Astrocyte (in vitro differentiated cells and primary cell): Measurements from ENCODE around the gene MYOZ2. TPM values are rescaled to one million over a fixed set of nuclear protein-coding genes. Genes with fewer than 3 reads are reported as not detected.

Source experiments
- DNase-seq: peaks from one replicate; pipeline ENCODE4 v3.0.0-alpha.2; 2010; ENCODE audit warnings: low read depth
- FAIRE-seq: peaks from 2 replicates; lab custom pipeline; 2011; peaks lifted over from hg19 to GRCh38; lab: Jason Lieb, UNC
- H2AFZ ChIP-seq: 2 replicates; pipeline ENCODE4 v1.6.0; 2012; ENCODE audit warnings: low read depth, low read length, inconsistent platforms
- H3K27ac ChIP-seq: 2 replicates; pipeline ENCODE4 v1.5.1; 2011; ENCODE audit warnings: low read depth, low read length, inconsistent platforms
- H3K27me3 ChIP-seq: 2 replicates; pipeline ENCODE4 v1.6.0; 2011; ENCODE audit warnings: low read length, inconsistent platforms; ENCODE audit not compliant: insufficient read depth
- H3K36me3 ChIP-seq: 2 replicates; pipeline ENCODE4 v1.5.1; 2011; ENCODE audit warnings: low read length, inconsistent platforms; ENCODE audit not compliant: insufficient read depth
- H3K4me1 ChIP-seq: 2 replicates; pipeline ENCODE4 v1.5.1; 2011; ENCODE audit warnings: low read length, inconsistent platforms; ENCODE audit not compliant: insufficient read depth
- H3K4me2 ChIP-seq: 2 replicates; pipeline ENCODE4 v1.6.0; 2012; ENCODE audit warnings: low read length, inconsistent platforms
- H3K4me3 ChIP-seq: 2 replicates; pipeline ENCODE4 v1.5.1; 2011; ENCODE audit warnings: low read depth, mild to moderate bottlenecking, low read length, inconsistent platforms; ENCODE audit not compliant: insufficient read depth
- H3K79me2 ChIP-seq: 2 replicates; pipeline ENCODE4 v1.6.0; 2012; ENCODE audit warnings: mild to moderate bottlenecking, low read length, inconsistent platforms; ENCODE audit not compliant: insufficient read depth
- H3K9ac ChIP-seq: 2 replicates; pipeline ENCODE4 v1.6.0; 2012; ENCODE audit warnings: mild to moderate bottlenecking, low read length, inconsistent platforms
- H3K9me3 ChIP-seq: 2 replicates; pipeline ENCODE4 v1.5.1; 2012; ENCODE audit warnings: low read depth, mild to moderate bottlenecking, low read length, inconsistent platforms; ENCODE audit not compliant: insufficient read depth
- H4K20me1 ChIP-seq: 2 replicates; pipeline ENCODE4 v1.6.0; 2012; ENCODE audit warnings: low read length, inconsistent platforms; ENCODE audit not compliant: insufficient read depth
- H3K27ac Mint-ChIP-seq: one replicate; pipeline ENCODE4 v1.8.0; 2021; ENCODE audit warnings: mild to moderate bottlenecking, mixed read lengths; ENCODE audit not compliant: unreplicated experiment
- H3K27me3 Mint-ChIP-seq: one replicate; pipeline ENCODE4 v1.8.0; 2021; ENCODE audit warnings: low read depth, mixed read lengths; ENCODE audit not compliant: unreplicated experiment
- H3K36me3 Mint-ChIP-seq: one replicate; pipeline ENCODE4 v1.8.0; 2021; ENCODE audit warnings: low read depth, mixed read lengths; ENCODE audit not compliant: unreplicated experiment
- H3K4me1 Mint-ChIP-seq: one replicate; pipeline ENCODE4 v1.8.0; 2021; ENCODE audit warnings: low read depth, mixed read lengths; ENCODE audit not compliant: unreplicated experiment
- H3K4me3 Mint-ChIP-seq: one replicate; pipeline ENCODE4 v1.8.0; 2021; ENCODE audit warnings: mild to moderate bottlenecking, moderate library complexity, mixed read lengths; ENCODE audit not compliant: unreplicated experiment
- H3K9me3 Mint-ChIP-seq: one replicate; pipeline ENCODE4 v1.8.0; 2021; ENCODE audit warnings: mild to moderate bottlenecking, mixed read lengths; ENCODE audit not compliant: unreplicated experiment
- EZH2 ChIP-seq: IDR thresholded peaks from 2 replicates; pipeline ENCODE4 v1.6.1; 2012; ENCODE audit warnings: mild to moderate bottlenecking, low read length, inconsistent platforms; ENCODE audit not compliant: insufficient read depth
- total RNA-seq: library from RNA; stranded (reverse); gene quantifications from 2 replicates; pipeline ENCODE4 v1.2.1, GENCODE V29; 2021
- TF ChIP-seq, protein P1 (sequence below): IDR thresholded peaks from 2 replicates; pipeline ENCODE4 v1.5.1; 2011; ENCODE audit warnings: low read depth, mild to moderate bottlenecking, inconsistent platforms, low read length, moderate library complexity; ENCODE audit not compliant: insufficient read depth

The MYOZ2 gene
- total RNA-seq, 1 donor from 2014 or later = 1.1 TPM

GRCh38 chr4:119179011-119179410 lies 43.4 kb downstream of the MYOZ2 start:
- TF ChIP-seq, protein P1, sequence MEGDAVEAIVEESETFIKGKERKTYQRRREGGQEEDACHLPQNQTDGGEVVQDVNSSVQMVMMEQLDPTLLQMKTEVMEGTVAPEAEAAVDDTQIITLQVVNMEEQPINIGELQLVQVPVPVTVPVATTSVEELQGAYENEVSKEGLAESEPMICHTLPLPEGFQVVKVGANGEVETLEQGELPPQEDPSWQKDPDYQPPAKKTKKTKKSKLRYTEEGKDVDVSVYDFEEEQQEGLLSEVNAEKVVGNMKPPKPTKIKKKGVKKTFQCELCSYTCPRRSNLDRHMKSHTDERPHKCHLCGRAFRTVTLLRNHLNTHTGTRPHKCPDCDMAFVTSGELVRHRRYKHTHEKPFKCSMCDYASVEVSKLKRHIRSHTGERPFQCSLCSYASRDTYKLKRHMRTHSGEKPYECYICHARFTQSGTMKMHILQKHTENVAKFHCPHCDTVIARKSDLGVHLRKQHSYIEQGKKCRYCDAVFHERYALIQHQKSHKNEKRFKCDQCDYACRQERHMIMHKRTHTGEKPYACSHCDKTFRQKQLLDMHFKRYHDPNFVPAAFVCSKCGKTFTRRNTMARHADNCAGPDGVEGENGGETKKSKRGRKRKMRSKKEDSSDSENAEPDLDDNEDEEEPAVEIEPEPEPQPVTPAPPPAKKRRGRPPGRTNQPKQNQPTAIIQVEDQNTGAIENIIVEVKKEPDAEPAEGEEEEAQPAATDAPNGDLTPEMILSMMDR = no peak
- no peak for TF ChIP-seq EZH2
- Histone ChIP-seq H3K4me3 (no peak overlapping the region), H3K4me2 (no peak overlapping the region), H3K4me1 (no peaks in the 10 kb centered on the region), H3K79me2 (no peaks in the 10 kb centered on the region), H3K9ac (no peak overlapping the region), H3K9me3 (no peaks in the 10 kb centered on the region), H3K27ac (no peak overlapping the region), H4K20me1 (no peaks in the 10 kb centered on the region), H3K27me3 (no peaks in the 10 kb centered on the region), H3K36me3 (no peaks in the 10 kb centered on the region), H2AFZ (no peak overlapping the region)
- DNase-seq (no peak), FAIRE-seq (no peak)
- Mint-ChIP-seq H3K4me3 (no peak overlapping the region), H3K36me3 (no peaks in the 10 kb centered on the region), H3K27me3 (no peaks in the 10 kb centered on the region), H3K4me1 (no peaks in the 10 kb centered on the region), H3K27ac (no peak overlapping the region), H3K9me3 (peaks cover 3% of the 10 kb centered on the region)

DNA sequence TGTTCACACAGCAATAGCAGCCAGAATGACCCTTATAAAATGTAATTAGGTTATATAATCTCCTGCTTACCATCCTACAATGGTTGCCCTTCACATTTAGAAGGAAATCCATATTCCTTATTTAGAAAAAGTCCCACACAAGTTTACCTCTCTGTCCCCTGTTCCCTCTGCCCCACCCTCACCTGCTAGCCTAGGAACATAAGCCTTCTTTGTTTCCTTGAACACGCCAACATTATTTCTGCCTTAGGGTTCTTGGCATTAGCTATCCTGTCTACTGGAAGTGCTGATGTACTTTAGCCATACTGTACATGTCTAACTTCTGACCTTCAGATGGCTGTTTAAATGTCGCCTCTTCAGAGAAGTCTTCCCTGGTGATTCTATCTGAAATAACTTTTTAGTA lies 48.5 kb downstream of the MYOZ2 start:
- no peaks in the 10 kb centered on the region for H3K9me3 ChIP-seq
- H3K4me3 ChIP-seq = no peak overlapping the region
- H3K27me3 ChIP-seq = no peaks in the 10 kb centered on the region
- H2AFZ ChIP-seq = no peak overlapping the region
- H3K36me3 Mint-ChIP-seq = no peaks in the 10 kb centered on the region
- H3K9ac ChIP-seq = no peak overlapping the region
- FAIRE-seq (no peak), DNase-seq (no peak)
- no peaks in the 10 kb centered on the region for H3K4me1 Mint-ChIP-seq
- no peak overlapping the region for H3K4me2 ChIP-seq
- no peaks in the 10 kb centered on the region for H3K4me1 ChIP-seq
- TF ChIP-seq EZH2 = no peak
- TF ChIP-seq, protein P1 = no peak
- no peaks in the 10 kb centered on the region for H3K36me3 ChIP-seq
- H3K27ac Mint-ChIP-seq = no peak overlapping the region
- H4K20me1 ChIP-seq = no peaks in the 10 kb centered on the region
- no peaks in the 10 kb centered on the region for H3K79me2 ChIP-seq
- H3K27ac ChIP-seq = no peak overlapping the region
- H3K9me3 Mint-ChIP-seq = no peaks in the 10 kb centered on the region
- no peak overlapping the region for H3K4me3 Mint-ChIP-seq
- no peaks in the 10 kb centered on the region for H3K27me3 Mint-ChIP-seq

GRCh38 chr4:119189638-119190037 lies 54.0 kb downstream of the MYOZ2 start:
- no peak overlapping the region for H3K27ac ChIP-seq
- no peaks in the 10 kb centered on the region for H3K9me3 ChIP-seq
- H3K4me3 Mint-ChIP-seq = no peak overlapping the region
- no peak for TF ChIP-seq EZH2
- TF ChIP-seq, protein P1 = no peak
- H4K20me1 ChIP-seq = no peaks in the 10 kb centered on the region
- no peak overlapping the region for H2AFZ ChIP-seq
- no peaks in the 10 kb centered on the region for H3K36me3 Mint-ChIP-seq
- H3K4me3 ChIP-seq = no peak overlapping the region
- DNase-seq (no peak), FAIRE-seq (no peak)
- H3K9me3 Mint-ChIP-seq = no peaks in the 10 kb centered on the region
- no peaks in the 10 kb centered on the region for H3K4me1 ChIP-seq
- H3K36me3 ChIP-seq = no peaks in the 10 kb centered on the region
- H3K27ac Mint-ChIP-seq = no peak overlapping the region
- H3K4me1 Mint-ChIP-seq = no peaks in the 10 kb centered on the region
- no peak overlapping the region for H3K9ac ChIP-seq
- H3K27me3 Mint-ChIP-seq = no peaks in the 10 kb centered on the region
- H3K79me2 ChIP-seq = no peaks in the 10 kb centered on the region
- no peaks in the 10 kb centered on the region for H3K27me3 ChIP-seq
- H3K4me2 ChIP-seq = no peak overlapping the region
